Hypothalamus (tissue), 51 donors: ENCODE data around the gene TBX4.

Experiments used
- DNase-seq, 51 donors: peaks; one replicate each; lab custom pipeline; 2025; lab: John Stamatoyannopoulos, UW

TBX4 gene

DNA sequence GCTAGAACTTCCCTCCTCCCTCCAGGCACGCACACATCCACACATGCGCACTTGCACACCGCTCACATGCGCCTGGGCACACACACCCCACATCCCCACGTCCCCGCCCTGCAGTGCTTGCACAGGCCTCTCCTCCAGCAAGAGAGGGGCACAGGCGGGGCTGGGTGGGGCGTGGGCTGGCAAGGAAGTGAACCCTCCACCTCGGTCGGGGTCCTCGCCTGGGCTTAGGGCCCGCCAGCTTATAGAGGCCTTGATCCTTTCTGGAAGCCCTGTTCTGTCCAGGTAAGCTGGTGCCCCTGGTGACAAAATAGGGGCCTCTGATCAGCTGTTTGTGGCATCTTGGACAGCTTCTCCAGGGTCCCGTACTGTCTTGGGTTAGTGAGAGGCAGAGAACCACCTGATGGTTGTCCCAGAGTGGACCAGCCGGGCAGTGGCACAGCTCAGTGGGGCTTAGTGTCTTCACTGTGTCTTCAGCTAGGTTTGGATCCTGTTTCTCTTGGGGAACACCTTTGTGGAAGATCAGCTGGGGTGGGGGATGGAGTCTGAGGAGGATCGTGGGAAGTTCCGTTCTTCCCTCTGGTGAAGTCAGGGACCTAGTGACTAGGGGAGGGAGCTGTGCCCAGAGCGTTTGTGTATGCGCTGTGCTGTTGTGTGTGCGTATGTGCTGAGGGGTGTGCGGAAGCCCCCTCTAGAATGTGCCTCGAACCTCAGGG, 12.1 kb downstream of the TBX4 start:
- DNase-seq: no peak

DNA sequence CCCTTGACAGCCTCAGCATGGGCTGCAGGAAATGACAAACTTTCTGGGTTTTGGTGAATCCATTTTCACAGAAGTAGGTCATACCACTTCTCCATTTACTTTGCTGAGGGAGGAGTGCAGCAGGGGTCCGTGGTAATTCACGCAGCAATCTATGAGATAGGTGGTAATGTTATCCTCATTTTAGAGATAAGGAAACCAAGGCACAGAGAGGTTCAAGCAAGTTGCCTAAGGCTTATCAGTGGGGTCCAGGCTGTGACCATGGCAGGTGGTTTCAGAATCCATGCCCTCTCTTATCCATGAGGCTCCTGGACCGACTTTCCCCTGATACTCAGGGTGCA, 12.6 kb downstream of the TBX4 start:
- DNase-seq: no peak

DNA sequence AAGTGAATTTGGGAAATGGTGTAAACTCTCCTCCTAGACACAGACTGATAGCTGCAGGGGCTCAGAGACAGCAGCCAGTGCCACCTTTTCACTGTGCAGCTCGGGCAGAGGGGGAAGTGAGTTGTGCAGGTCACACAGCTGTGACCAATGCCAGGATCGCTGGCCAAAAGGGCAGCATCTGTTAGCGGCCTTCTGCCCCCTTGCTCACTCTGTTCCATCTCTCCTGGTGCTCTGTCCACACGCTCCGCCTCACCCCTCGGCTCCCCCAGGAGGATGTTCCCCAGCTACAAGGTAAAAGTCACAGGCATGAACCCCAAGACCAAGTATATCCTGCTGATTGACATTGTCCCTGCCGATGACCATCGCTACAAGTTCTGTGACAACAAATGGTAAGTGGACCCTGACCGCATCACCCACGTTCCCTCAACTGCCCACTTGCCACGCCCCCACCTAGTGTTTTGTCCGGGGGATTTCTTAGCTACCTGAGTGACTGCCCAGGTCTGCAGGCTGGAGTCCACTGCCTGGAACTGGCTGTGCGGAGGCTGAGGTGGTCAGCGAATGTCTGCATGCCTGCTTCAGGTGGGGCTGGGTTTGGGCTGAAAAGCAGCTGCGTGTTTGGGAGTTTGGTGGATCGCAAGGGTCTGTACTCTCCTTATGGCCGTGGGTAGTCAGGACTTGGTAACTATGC, 13.5 kb downstream of the TBX4 start:
- DNase-seq: no peak

DNA sequence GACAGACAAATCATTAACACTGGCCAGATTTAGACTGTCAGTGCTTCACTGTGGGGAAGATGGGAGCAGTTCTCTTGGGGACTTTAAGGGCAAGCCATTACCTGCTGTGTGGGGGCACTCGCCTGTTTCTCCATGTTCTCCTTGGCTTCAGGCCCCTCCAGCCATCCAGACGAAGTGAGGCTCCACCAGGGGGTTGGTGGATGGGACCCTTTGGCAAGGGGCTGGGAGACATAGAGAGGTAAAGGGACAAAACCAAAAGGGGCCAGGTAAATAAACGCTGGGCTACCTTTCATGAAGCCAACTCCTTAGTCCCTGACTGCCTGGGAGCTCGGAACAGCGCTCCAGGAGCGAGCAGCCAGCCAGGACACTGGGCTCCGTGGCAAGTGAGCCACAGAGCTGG, 14.0 kb downstream of the TBX4 start:
- DNase-seq: no peak

DNA sequence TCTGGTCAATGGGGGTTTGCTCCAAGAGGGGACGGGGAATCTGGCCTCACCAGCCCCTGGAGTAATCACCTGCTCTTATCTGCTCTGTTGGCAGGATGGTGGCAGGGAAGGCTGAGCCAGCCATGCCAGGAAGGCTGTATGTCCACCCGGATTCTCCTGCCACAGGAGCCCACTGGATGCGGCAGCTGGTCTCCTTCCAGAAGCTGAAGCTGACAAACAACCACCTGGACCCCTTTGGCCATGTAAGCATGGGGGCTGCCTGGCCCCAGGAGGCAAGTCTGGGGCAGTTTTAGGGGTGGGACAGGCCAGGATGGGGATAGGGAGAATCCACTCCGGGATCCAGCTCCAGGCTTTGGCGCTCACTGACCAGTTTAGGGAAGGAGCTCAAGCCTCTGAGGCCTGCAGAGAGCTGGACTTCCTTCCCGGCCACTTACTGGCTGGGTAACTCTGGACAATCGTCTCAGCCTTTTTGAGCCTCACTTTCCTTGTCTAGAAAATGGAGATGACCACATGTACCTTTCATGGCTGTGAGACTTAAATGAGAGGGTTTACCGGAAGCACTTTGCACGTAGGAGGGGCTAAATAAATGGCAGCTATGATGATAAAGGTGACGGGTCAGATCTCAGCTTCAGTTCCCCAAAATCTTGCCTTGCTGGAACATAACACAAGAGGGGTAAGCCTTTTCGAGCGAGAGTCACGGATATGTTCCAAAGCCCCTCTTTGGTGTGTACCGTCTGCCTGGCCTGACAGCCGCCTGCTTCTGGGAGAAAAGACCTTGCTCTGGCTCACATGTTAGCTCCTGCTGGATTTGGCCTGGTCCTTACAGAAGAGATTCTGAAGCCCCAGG, 15.4 kb downstream of the TBX4 start:
- peak in 3 of 51 donors; percentile 1 to 15 (median 2) for DNase-seq

DNA sequence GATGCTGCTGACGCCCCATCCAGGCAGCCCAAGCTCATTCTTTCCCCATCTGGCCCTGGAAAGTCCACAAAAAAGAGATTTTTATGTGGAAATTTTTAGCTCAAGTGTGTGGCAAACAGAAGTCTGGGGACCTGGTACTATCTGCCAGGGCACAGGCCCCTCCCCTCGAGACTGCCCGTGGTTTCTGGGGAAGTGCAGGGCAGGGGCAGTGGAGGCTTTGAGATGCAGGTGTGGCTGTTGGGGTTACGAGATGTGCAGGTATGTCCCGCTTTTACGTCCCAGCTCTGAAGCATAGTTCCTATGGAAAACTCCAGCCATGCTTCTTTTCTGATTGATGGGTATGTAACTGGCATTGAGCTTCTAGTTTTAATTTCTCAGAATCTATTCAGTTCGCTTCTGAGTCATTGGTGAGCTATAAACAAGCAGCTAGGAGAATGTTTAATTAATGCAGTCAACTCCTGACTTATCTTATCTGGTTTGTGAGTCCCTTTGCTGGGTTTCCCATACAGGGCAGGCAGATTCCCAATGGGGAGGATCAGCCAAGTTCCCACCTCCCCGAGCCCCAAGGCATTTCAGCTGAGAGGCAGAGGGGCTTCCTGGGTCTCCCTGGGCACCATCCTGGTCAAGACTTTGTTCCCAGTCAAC, 16.2 kb downstream of the TBX4 start:
- no peak for DNase-seq

DNA sequence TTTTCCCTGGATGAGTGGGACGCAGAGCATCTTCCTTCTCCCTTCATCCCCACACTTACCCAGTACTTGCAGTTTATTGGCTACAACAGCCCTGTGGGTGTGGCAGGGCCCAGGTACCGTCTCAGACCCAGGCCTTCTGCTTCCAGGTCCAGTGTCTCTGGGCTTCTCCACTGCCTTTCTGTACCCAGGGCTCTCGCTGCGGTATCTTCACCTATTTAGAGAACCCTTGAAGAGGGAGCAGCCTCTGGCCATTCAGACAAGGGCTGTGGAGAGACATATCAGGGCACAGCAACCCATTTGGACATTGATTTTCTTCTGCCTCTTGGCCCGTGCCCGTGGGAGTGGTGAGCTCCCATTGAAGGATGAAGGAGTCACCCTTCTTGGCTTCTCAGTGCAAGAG, 17.3 kb downstream of the TBX4 start:
- DNase-seq: no peak

DNA sequence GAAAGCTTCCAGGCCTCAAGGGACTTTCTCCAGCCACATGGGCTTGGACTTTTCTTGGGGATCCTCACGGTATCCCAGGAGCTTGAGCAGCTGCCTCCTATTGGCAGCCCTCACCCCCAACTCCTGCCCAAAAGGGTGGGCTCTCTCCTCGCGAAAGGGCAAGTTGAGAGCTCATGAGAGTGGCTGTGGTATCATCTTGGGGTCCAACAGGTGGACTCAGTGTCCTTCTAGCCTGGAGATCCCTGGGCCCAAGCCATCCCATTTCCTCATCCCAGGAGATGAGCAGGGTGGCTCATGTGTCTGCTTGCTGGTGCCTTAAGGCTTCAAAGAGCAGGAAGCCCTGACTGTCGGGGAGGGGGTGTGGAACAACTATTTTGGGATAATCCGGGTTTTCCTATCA, 17.7 kb downstream of the TBX4 start:
- no peak for DNase-seq

DNA sequence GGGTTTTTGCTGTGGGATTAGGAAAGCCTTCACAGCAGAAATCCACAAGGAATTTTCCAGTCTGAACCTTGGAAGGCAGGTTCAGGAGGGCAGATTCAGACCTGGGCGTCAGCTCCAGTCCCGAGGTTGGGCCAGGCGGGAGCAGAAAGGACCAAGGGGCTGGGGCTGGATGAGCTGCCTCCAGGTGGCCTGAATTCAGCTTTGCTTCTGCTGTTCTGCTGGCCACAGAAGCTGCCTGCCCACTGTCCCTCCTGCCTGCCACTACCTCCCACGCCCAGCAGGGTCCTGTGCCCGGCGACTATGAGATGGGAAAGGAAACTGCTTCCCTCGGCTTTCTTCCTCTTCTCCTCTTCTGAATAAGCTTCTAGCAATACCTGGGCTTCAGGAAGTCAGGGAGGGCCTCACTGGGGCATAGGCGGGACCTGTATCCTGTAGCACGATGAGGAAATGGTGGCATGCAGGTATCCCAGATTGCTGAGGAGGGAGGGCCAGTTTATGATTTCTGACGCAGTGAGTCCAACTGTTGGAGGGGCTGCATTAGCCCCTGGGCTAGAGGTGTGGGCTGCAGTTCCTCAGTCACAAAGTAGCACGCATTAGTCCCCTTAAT, 18.4 kb downstream of the TBX4 start:
- no peak for DNase-seq

DNA sequence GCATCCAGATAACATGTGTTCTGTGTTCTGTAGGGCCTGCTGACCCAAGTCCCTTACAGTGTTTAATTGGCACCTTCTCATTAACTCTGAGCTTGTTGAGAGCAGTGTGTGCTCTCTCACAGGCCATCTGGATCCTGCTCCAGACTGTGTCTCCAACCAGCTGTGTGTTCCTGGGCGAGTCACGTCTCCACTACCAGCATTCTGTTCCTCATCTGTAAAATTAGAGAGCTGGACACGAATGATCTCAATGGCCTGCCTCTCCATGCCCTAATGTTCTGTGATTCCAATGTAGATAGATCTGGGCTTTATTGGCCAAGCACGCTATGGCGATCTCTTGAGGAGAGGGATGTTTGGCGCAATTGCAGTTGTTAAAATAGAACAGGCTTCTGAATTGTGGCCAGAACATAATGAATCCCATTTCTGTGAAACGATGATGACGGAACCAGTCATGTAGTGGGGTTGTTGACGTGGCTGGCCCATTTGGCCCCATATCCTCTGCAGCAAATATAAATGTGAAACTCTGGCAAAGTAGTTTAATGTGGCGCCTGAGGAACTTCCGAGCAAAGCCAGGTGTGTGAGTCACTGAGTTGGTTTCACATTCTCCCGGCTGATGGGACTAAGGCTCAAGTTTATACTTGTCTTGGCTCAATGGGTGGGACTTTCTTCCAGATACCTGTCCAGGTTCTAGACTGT, 22.2 kb downstream of the TBX4 start:
- no peak for DNase-seq

DNA sequence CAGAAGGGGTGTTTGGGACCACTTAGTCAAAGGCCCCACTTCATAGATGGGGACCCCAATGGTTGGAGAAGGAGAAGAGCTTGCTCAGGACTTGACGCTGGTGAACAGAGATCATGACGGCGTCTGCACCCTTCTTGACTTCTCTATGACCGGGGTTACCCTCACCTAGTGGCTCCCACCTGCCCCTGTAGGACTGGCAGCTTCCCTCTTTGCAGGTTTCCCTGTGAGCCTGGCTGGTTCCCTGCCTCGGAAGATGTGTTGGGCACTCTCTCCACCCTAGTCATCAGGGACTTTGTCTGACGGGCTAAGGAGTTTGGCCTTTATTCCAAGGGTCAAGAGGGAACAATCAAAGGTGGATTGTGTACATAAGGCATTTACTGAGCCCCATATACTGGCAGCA, 22.7 kb downstream of the TBX4 start:
- no peak for DNase-seq

DNA sequence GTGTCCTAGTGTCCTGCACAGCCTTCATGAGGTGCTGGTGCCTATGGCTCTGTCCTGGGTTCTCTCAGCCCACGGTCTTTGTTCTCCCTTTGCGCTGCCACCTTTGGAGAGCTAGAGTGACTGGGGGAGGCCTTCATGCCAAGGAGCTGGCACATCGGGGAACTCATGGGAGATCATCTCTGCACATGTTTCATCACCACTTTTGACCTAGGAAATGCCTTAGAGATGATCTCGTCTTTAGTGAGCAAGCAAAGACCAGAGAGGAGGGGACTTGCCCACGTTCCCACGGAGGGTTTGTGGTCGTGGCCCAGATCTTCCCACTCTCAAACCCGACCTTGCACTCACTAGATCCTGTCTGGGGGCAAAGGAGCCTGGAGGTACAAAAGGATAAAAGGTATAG, 23.5 kb downstream of the TBX4 start:
- no peak for DNase-seq

DNA sequence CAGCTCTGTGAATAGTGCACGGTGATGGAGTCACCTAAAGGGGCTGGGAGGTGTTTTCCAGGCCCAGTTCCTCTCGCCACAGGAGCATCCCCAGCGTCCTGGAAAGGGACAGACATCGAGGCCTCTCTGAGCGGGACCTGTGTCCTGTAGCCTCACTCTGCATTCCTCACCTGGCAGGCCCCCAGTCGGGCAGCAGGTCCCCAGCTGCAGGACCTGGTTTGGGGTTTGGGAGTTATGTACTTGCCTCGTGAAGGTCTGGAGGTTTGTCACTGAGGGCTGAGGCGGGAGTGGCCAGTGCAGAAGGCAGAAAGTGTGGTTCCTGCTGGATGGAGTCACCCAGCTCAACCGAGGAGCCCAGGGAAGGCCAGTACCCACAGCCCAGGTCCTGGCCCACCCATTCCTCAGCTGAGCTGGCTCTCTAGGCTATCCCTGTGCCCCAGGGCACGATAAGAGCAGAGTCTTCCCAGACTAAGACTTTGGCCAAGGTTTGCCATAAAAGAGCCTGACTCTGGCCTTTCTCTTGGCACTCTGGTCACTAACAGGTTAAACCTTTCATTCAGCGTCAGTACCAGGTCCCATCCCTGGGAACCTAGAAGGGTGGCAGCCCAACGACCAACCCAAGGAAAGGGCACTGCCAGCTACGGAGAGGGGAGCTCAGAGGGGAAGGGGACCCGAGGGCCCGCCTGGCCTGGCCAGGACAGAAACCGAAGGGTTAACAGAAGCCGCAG, 24.4 kb downstream of the TBX4 start:
- no peak for DNase-seq

DNA sequence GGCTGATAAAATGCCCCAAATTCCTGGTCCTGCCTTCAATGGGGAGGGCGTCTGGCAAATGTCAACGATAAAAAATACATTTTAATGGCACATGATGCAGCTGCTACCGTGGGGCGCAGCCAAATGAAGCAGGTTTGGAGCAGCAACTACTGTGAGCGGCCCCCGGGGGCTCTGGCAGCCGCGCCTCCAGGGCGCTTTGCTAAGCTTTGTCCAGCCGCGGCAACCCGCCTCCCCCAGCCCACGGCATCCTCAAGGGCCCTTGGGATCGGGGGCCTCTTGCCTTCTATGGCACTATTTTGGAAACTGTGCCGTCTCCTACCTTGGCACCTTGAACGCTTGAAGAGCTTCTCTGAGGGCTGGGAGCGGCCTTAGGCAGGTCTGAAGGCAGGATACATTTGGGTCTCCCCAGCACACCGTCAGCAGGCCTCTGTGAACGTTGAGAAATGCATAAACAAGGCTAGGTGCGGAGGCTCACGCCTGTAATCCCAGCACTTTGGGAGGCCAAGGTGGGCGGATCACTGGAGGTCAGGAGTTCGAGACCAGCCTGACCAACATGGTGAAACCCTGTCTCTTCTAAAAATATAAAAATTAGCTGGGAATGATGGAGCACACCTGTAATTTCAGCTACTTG, 25.1 kb downstream of the TBX4 start:
- no peak for DNase-seq

DNA sequence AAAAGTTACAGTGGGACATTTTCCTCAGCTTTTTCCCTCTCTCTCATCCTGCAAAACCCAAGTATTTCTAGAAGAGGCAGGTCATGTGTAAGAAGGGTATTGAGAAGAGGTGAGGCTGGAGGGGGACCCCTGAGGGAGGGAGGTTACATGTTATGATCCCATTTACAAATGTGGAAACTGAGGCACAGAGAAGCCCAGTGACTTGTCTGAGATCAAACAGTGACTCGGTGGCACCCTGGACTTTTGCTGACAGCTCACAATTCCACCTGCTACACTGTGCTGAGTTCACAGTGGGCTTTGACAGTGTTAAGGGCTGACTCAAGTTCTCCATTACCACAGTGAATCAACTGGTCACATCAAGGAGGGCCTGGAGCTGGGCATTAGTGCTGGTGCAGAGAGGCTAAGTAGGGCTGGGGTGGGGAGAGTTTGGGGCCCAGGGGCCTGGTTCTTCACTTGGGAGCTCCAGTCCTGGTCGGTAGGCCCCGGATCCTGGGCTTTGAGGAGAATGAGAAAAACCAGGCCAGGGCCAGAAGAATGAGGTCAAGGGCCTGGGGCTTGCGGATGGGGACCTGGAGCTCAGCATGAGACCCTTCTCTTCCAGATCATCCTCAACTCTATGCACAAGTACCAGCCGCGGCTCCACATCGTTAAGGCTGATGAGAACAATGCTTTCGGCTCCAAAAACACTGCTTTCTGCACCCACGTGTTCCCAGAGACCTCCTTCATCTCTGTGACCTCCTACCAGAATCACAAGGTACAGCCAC, 26.0 kb downstream of the TBX4 start:
- DNase-seq: no peak

DNA sequence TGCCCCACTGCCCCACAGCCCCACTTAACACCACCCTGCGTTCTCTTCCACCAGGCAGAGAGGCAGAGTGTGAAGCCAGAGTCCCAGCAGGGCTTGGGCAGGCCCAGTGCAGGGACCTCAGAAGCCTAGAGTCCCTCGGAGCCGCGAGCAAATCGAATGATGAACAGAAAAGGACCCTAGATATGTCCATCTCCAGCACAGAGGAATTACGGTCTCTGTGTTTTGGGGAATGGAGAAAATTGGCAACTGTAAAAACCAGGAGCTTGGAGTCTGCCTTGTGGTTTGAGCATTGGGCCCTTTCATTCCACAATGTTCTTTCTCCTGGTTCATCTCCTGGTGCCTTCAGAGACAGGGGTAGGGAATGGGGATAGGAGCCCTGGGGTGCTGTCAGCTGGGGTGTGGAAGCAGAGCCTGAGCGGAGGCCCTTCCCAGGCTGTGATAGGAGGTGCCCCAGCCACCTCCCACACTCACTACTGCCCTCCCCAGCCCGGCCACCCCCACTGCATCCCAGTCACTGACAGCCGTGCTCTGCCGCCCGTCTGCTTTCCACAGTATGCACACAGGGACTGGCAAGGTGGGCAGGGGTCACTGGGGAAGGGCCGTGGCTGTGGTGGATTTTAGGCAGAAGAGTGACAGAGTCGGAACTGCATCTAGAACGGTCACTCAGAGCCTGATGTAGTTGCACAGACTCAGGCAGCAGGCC, 26.7 kb downstream of the TBX4 start:
- no peak for DNase-seq

DNA sequence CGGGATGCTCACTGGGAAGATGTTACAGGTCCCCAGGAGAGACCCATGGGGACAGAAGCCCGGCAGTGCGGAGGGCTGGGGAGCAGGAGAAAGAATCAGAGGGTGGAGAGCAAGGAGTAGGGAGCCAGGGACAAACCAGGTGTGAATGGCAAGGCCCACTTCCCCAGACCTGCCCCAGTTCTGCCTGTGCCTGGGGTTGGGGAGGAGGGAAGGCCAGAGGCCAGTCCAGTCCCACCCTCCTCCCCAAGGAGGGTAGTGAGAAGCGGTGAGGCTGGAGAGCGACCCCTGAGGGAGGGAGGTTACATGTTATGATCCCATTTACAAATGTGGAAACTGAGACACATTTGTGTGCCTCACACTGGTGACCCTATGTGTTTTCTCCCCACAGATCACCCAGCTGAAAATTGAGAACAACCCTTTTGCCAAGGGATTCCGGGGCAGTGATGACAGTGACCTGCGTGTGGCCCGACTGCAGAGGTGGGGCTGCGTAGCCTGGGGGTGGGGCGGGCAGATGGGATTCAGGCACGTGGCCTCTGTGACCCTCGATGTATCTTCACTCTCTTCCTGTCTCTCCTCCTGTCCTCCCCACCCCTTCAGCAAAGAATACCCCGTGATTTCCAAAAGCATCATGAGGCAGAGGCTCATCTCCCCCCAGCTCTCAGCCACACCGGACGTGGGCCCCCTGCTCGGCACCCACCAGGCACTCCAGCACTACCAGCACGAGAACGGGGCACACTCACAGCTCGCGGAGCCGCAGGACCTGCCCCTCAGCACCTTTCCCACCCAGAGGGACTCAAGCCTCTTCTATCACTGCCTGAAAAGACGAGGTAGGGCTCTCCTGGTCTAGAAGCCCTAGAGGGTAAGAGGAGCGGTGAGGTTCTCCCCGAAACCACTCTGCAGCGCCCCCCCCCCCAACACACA, 27.5 kb downstream of the TBX4 start:
- no peak for DNase-seq
